ENCODE data around the gene SMARCC1.
"Not testable (repeated sequence)": the region's sequence is repeated elsewhere in the genome, so short reads cannot be mapped to it uniquely, and the experiment has no call there.

The SMARCC1 gene

DNA sequence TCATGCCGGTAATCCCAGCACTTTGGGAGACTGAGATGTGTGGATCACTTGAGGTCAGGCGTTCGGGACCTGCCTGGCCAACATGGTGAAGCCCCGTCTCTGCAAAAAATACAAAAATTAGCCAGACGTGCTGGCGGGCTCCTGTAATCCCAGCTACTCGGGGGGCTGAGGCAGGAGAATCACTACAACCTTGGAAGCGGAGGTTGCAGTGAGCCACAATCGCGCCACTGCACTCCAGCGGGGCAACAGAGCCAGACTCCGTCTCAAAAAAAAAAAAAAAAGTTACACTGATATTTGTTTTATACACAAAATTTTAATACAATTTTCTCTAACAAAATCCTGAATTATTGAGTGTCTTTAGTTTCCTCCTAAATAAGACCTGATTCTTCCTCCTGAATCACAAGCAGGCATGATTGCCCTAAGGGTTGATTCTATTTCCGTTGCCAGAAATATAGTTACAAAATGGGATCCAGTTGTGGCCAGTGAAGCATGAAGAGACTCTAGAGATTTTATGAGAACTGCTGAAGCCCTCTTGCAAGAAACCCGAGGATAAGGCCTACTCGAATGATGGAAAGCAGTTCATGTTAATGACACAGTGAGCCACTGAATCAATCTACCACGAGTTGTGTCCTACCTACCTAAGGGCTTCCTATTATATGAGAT lies 9.6 kb upstream of the SMARCC1 start:
- no peak overlapping the region for H3K27ac Mint-ChIP-seq
- H3K36me3 Mint-ChIP-seq (ENCODE audit: insufficient read depth) = peaks cover 21% of the 10 kb centered on the region
- no peak for DNase-seq
- H3K27me3 Mint-ChIP-seq = no peaks in the 10 kb centered on the region
- H3K9me3 Mint-ChIP-seq = no peaks in the 10 kb centered on the region
- no peak for ATAC-seq (replicated peaks)
- H3K4me3 Mint-ChIP-seq = no peak overlapping the region
- peaks cover 0 to 1% of the 10 kb centered on the region in 2 donors for H3K4me1 Mint-ChIP-seq (ENCODE audit: low read depth in 2 of 2)

DNA sequence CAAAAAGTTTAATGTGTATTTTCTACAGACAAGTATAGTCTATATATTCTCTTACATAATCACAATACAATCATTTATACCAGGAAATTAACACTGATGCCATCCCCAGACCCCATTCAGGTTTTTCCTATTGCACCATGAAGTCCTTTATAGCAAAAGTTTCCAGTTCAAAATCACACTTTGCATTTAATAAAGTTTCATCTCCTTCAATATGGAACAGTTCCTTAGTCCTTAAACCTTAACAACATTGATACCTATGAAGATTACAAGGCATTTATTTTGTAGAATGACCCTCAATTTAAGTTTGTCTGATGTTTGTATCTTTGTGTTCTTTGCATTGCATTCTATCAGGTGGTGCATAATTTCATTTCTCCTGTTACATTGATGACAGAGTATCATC lies 2.0 kb upstream of the SMARCC1 start:
- DNase-seq (no peak), ATAC-seq (replicated peaks) (no peak)
- Mint-ChIP-seq H3K9me3 (no peaks in the 10 kb centered on the region), H3K27me3 (no peaks in the 10 kb centered on the region), H3K27ac (no peak overlapping the region), H3K4me1 (ENCODE audit: low read depth in 2 of 2) (peaks cover 19 to 25% of the 10 kb centered on the region in 2 donors), H3K4me3 (no peak overlapping the region), H3K36me3 (ENCODE audit: insufficient read depth) (peaks cover 36% of the 10 kb centered on the region)

GRCh38 chr3:47782446-47783308 lies 984 bp upstream of the SMARCC1 start:
- Mint-ChIP-seq H3K36me3 (ENCODE audit: insufficient read depth) (peaks cover 26% of the 10 kb centered on the region), H3K9me3 (no peaks in the 10 kb centered on the region), H3K4me1 (ENCODE audit: low read depth in 2 of 2) (peaks cover 18 to 25% of the 10 kb centered on the region in 2 donors), H3K27ac (peak overlapping the region; percentile 98 to 99), H3K27me3 (no peaks in the 10 kb centered on the region), H3K4me3 (peak overlapping the region; percentile 97 to 98)
- no peak for DNase-seq
- ATAC-seq (replicated peaks) = no peak

- Mint-ChIP-seq H3K4me1 (ENCODE audit: low read depth in 2 of 2) (peaks cover 21 to 25% of the 10 kb centered on the region in 2 donors), H3K36me3 (ENCODE audit: insufficient read depth) (peaks cover 22% of the 10 kb centered on the region), H3K27ac (peak overlapping the region; percentile 98 to 99), H3K4me3 (peak overlapping the region; percentile 97 to 98), H3K27me3 (no peaks in the 10 kb centered on the region), H3K9me3 (no peaks in the 10 kb centered on the region)
- peak; percentile 54 to 60 (median 55) for DNase-seq
- ATAC-seq (replicated peaks) = peak; percentile 61
Measured at GRCh38 chr3:47780741-47781684, 680 bp downstream of the SMARCC1 start.

- H3K27ac Mint-ChIP-seq = no peak overlapping the region
- H3K36me3 Mint-ChIP-seq (ENCODE audit: insufficient read depth) = peaks cover 32% of the 10 kb centered on the region
- no peak overlapping the region for H3K4me3 Mint-ChIP-seq
- no peaks in the 10 kb centered on the region for H3K27me3 Mint-ChIP-seq
- DNase-seq (no peak), ATAC-seq (replicated peaks) (no peak)
- H3K4me1 Mint-ChIP-seq (ENCODE audit: low read depth in 2 of 2) = peaks cover 25 to 31% of the 10 kb centered on the region in 2 donors
- no peaks in the 10 kb centered on the region for H3K9me3 Mint-ChIP-seq
Measured at GRCh38 chr3:47778746-47779145, 2.9 kb downstream of the SMARCC1 start.

DNA sequence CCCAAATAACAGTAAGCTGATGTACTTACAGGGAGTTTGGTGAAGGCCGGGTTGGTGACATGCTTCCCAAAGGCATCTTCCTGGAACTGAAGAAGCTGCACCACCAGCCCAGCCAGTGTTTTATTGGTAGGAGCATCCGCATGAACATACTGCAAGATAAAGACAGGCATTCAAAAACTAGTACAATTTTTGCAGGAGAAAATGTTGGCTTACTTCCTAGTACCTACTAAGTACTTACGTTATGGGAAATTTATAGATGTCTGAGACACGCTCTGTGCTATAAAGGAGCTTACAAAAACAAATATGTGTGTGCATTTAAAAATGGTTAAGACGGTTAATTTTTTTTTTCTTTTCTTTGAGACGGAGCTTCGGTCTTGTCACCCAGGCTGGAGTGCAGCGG lies 8.9 kb downstream of the SMARCC1 start:
- Mint-ChIP-seq H3K4me3 (no peak overlapping the region), H3K27ac (no peak overlapping the region), H3K9me3 (no peaks in the 10 kb centered on the region), H3K27me3 (no peaks in the 10 kb centered on the region), H3K36me3 (ENCODE audit: insufficient read depth) (peaks cover 48% of the 10 kb centered on the region), H3K4me1 (ENCODE audit: low read depth in 2 of 2) (peaks cover 10 to 16% of the 10 kb centered on the region in 2 donors)
- no peak for ATAC-seq (replicated peaks)
- DNase-seq = no peak

DNA sequence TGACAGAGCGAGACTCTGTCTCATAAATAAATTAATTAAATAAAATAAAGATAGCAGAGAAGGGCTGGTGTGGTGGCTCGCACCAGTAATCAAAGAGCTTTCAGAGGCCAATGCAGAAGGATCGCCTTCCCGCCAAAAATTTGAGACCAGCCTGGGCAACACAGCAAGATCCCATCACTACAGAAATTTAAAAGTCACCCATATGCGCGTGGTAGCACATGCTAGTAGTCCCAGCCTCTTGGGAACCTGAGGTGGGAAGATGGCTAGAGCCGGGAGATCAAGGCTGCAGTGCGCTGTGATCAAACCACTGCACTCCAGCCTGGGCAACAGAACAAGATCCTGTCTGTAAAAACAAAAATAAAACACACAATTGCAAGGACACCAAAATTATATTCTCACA lies 9.6 kb downstream of the SMARCC1 start:
- Mint-ChIP-seq H3K9me3 (no peaks in the 10 kb centered on the region), H3K27ac (no peak overlapping the region), H3K4me3 (no peak overlapping the region), H3K36me3 (ENCODE audit: insufficient read depth) (peaks cover 56% of the 10 kb centered on the region), H3K4me1 (ENCODE audit: low read depth in 2 of 2) (peaks cover 10 to 16% of the 10 kb centered on the region in 2 donors), H3K27me3 (no peaks in the 10 kb centered on the region)
- ATAC-seq (replicated peaks) (no peak), DNase-seq (no peak)

- Mint-ChIP-seq H3K27me3 (no peaks in the 10 kb centered on the region), H3K36me3 (ENCODE audit: insufficient read depth) (peaks cover 64% of the 10 kb centered on the region), H3K4me1 (ENCODE audit: low read depth in 2 of 2) (peaks cover 5 to 26% of the 10 kb centered on the region in 2 donors), H3K4me3 (no peak overlapping the region), H3K9me3 (no peaks in the 10 kb centered on the region), H3K27ac (peak overlapping the region in 1 of 2 donors; percentile 46)
- no peak for ATAC-seq (replicated peaks)
- DNase-seq = no peak
Measured at GRCh38 chr3:47766186-47766585, 15.5 kb downstream of the SMARCC1 start.

DNA sequence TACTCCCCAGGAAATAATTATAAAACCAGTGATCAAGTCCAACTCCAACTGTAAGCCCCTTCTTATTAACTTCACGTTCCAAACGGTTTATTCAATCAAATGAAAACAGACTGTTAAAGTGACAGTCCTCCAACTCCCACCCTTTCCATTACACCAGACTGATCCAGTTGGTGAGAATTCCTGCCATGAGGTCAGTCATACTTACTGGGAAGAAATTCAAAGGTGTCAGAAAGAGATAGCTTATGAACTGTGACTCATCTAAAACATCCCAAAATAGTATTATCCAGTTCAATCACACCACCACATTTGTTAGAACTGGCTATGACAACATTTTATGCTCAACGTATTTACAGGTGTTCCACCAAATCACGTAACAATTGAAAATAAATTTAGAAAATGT lies 19.5 kb downstream of the SMARCC1 start:
- no peak for ATAC-seq (replicated peaks)
- peak overlapping the region; percentile 41 to 60 for H3K27ac Mint-ChIP-seq

DNA sequence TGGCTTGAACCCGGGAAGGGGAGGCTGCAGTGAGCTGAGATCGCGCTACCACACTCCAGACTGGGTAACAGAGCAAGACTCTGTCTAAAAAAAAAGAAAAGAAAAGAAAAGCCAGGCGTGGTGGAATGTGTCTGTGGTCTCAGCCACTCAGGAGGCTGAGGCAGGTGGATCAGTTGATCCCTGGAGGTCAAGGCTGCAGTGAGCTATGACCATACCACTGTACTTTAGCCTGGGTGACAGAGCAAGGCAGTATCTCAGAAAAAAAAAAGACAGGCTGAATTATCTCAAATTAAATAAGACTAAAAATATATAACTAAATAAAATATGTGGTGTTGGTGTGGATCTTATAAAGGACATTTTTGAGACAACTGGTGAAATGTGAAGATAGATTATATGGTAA lies 20.6 kb downstream of the SMARCC1 start:
- Mint-ChIP-seq H3K4me1 (ENCODE audit: low read depth in 2 of 2) (peaks cover 5 to 30% of the 10 kb centered on the region in 2 donors), H3K27ac (peak overlapping the region in 1 of 2 donors; percentile 32), H3K36me3 (ENCODE audit: insufficient read depth) (peaks cover 66% of the 10 kb centered on the region), H3K27me3 (no peaks in the 10 kb centered on the region), H3K4me3 (no peak overlapping the region), H3K9me3 (no peaks in the 10 kb centered on the region)
- no peak for DNase-seq
- no peak for ATAC-seq (replicated peaks)

More for the DNA sequence above, 19.5 kb downstream of the SMARCC1 start:
- H3K4me3 Mint-ChIP-seq = no peak overlapping the region
- DNase-seq = no peak
- peaks cover 66% of the 10 kb centered on the region for H3K36me3 Mint-ChIP-seq (ENCODE audit: insufficient read depth)
- no peaks in the 10 kb centered on the region for H3K27me3 Mint-ChIP-seq
- no peaks in the 10 kb centered on the region for H3K9me3 Mint-ChIP-seq
- H3K4me1 Mint-ChIP-seq (ENCODE audit: low read depth in 2 of 2) = peaks cover 5 to 20% of the 10 kb centered on the region in 2 donors

GRCh38 chr3:47760207-47760606 lies 21.5 kb downstream of the SMARCC1 start:
- not testable (repeated sequence) for H3K27me3 Mint-ChIP-seq; DNase-seq; H3K9me3 Mint-ChIP-seq; H3K4me3 Mint-ChIP-seq; ATAC-seq (replicated peaks)
- peaks cover 60% of the 10 kb centered on the region for H3K36me3 Mint-ChIP-seq (ENCODE audit: insufficient read depth)
- H3K27ac Mint-ChIP-seq = peak overlapping the region in 1 of 2 donors; percentile 32
- peaks cover 5 to 30% of the 10 kb centered on the region in 2 donors for H3K4me1 Mint-ChIP-seq (ENCODE audit: low read depth in 2 of 2)

DNA sequence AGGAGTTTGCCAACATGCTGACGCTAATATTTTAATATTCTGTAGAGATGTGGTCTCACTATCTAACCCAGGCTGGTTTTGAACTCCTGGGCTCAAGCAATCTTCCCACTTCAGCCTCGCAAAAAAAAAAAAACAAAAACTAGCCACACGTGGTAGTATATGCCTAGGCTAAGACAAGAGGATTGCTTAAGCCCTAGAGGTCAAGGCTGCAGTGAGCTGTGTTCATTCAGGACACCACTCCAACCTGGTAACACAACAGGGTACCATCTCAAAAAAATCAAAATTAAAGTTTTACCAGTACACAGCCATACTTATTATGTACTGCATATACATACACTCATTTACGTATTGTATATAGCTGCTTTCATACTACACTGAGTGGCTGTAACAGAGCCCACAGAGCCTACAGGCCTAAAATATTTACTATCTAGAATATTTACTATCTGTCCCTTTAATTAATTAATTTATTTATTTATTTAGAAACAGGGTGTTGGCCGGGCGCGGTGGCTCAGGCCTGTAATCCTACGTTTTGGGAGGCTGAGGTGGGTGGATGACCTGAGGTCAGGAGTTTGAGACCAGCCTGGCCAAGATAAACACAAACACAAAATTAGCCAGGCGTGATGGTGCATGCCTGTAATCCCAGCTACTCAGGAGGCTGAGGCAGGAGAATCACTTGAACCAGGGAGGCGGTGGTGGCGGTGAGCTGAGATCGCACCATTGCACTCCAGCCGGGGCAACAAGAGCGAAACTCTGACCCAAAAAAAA lies 23.2 kb downstream of the SMARCC1 start:
- no peak overlapping the region for H3K27ac Mint-ChIP-seq
- peaks cover 59% of the 10 kb centered on the region for H3K36me3 Mint-ChIP-seq (ENCODE audit: insufficient read depth)
- ATAC-seq (replicated peaks) (no peak), DNase-seq (no peak)
- no peaks in the 10 kb centered on the region for H3K9me3 Mint-ChIP-seq
- peaks cover 5 to 21% of the 10 kb centered on the region in 2 donors for H3K4me1 Mint-ChIP-seq (ENCODE audit: low read depth in 2 of 2)
- no peaks in the 10 kb centered on the region for H3K27me3 Mint-ChIP-seq
- no peak overlapping the region for H3K4me3 Mint-ChIP-seq

Data from effector memory CD8-positive, alpha-beta T cell (primary cell).